A673 (cell line): ENCODE measurements around the gene ACOXL.

Experiments used
- CTCF ChIP-seq: fragments of 300-800, 200-600 bp; sonication (generic); conservative IDR thresholded peaks from 2 replicates; pipeline ENCODE4 v1.5.1; 2017; ENCODE audit warnings: low read depth, mild to moderate bottlenecking, antibody characterized with exemption, low read length, moderate library complexity, mixed read lengths
- EZH2 ChIP-seq: fragments of 200-600 bp; sonication (generic); IDR thresholded peaks from 2 replicates; pipeline ENCODE4 v1.6.1; 2017; ENCODE audit warnings: borderline replicate concordance, low read depth, mild to moderate bottlenecking, mixed read lengths, antibody characterized with exemption, low read length; ENCODE audit not compliant: poor library complexity, severe bottlenecking

GRCh38 chr2:110900191-110900590, 167.8 kb downstream of the ACOXL start:
- TF ChIP-seq CTCF (no peak), EZH2 (no peak)
